H1 (cell line): ENCODE results near the gene PIGS. TPM values are rescaled to one million over a fixed set of nuclear protein-coding genes. Genes with fewer than 3 reads are reported as not detected.

ENCODE experiments used
- CTCF ChIA-PET: fragments of 300-600 bp; sonication (Branson Sonifier 250); formaldehyde crosslinking; loops from one replicate; lab custom pipeline; 2021; ENCODE audit not compliant: partially characterized antibody; lab: Charles Lee
- POLR2A ChIA-PET: fragments of 300-600 bp; sonication (Branson Sonifier 250); formaldehyde crosslinking; loops from one replicate; lab custom pipeline; 2021; ENCODE audit warnings: inconsistent platforms; ENCODE audit not compliant: partially characterized antibody; lab: Charles Lee
- DNase-seq, 2 experiments: peaks; one replicate each; pipeline versions ENCODE4 v3.0.0 to v3.0.0-alpha.2; 2010 to 2022; ENCODE audit warnings: low spot score in 2 of 2, low read depth in 1 of 2, mixed read lengths in 1 of 2
- FAIRE-seq: peaks from 2 replicates; lab custom pipeline; 2011; peaks lifted over from hg19 to GRCh38; lab: Jason Lieb, UNC
- H2AFZ ChIP-seq: 2 replicates; pipeline ENCODE4 v1.8.1; 2012; ENCODE audit warnings: low read length, inconsistent platforms
- H2AK5ac ChIP-seq: 2 replicates; pipeline ENCODE4 v1.6.1; 2013; ENCODE audit warnings: low read depth, low read length
- H2BK120ac ChIP-seq: replicated peaks from 2 replicates; pipeline ENCODE3; 2013; ENCODE audit warnings: low read depth, low read length, inconsistent platforms
- H2BK12ac ChIP-seq: 2 replicates; pipeline ENCODE4 v1.6.1; 2013; ENCODE audit warnings: low read depth, low read length
- H2BK15ac ChIP-seq: 2 replicates; pipeline ENCODE4 v1.6.1; 2013; ENCODE audit warnings: low read length
- H2BK20ac ChIP-seq: 2 replicates; pipeline ENCODE4 v1.6.1; 2013; ENCODE audit warnings: low read length
- H2BK5ac ChIP-seq: 2 replicates; pipeline ENCODE4 v1.6.1; 2013; ENCODE audit warnings: low read depth, low read length
- H3K14ac ChIP-seq: 2 replicates; pipeline ENCODE4 v1.6.1; 2013; ENCODE audit warnings: inconsistent platforms; ENCODE audit not compliant: insufficient read length
- H3K18ac ChIP-seq: 2 replicates; pipeline ENCODE4 v1.6.1; 2013; ENCODE audit warnings: low read length; ENCODE audit errors: extremely low read depth
- H3K23ac ChIP-seq: 2 replicates; pipeline ENCODE4 v1.6.1; 2013; ENCODE audit warnings: inconsistent platforms; ENCODE audit not compliant: insufficient read length
- H3K23me2 ChIP-seq: 2 replicates; pipeline ENCODE4 v1.6.1; 2013; ENCODE audit warnings: low read depth, low read length
- H3K27ac ChIP-seq: 2 replicates; pipeline ENCODE4 v1.6.1; 2011; ENCODE audit warnings: low read depth, low read length, inconsistent platforms
- H3K27me3 ChIP-seq, 4 experiments: replicated peaks in 1 of 4; 1 replicate in 1 of 4; 2 replicates in 3 of 4; pipeline versions ENCODE4 v1.6.1 to v1.8.1; 2011 to 2013; ENCODE audit warnings: low read length in 3 of 4, mild to moderate bottlenecking in 3 of 4, inconsistent platforms in 2 of 4, mixed read lengths in 2 of 4, moderate library complexity in 1 of 4; ENCODE audit not compliant: control insufficient read depth in 3 of 4, insufficient read depth in 3 of 4; ENCODE audit errors: extremely low read depth in 1 of 4
- H3K36me3 ChIP-seq, 4 experiments: 2 replicates each; pipeline versions ENCODE4 v1.6.1 to v1.8.1; 2011 to 2013; ENCODE audit warnings: mild to moderate bottlenecking in 4 of 4, low read length in 3 of 4, moderate library complexity in 2 of 4, control low read depth in 1 of 4, inconsistent platforms in 1 of 4; ENCODE audit not compliant: insufficient read depth in 4 of 4, control insufficient read depth in 2 of 4
- H3K4ac ChIP-seq: replicated peaks from 2 replicates; pipeline ENCODE3; 2013; ENCODE audit warnings: low read length, low read depth, mixed read lengths, inconsistent platforms; ENCODE audit not compliant: insufficient read length
- H3K4me1 ChIP-seq, 4 experiments: replicated peaks in 1 of 4; 1 replicate in 1 of 4; 2 replicates in 3 of 4; pipeline versions ENCODE4 v1.6.1 to v1.8.1; 2011 to 2013; ENCODE audit warnings: low read length in 3 of 4, inconsistent platforms in 2 of 4, mixed read lengths in 1 of 4; ENCODE audit not compliant: insufficient read depth in 4 of 4, control insufficient read depth in 3 of 4
- H3K4me2 ChIP-seq, 2 experiments: 2 replicates each; pipeline versions ENCODE4 v1.6.1 to v1.8.1; 2011 to 2013; ENCODE audit warnings: low read depth in 2 of 2, low read length in 2 of 2, control low read depth in 1 of 2, inconsistent platforms in 1 of 2, mild to moderate bottlenecking in 1 of 2; ENCODE audit not compliant: insufficient read depth in 1 of 2
- H3K4me3 ChIP-seq, 4 experiments: fragments of 200-600, 300-600 bp in 1 of 4; sonication (generic), shearing (Covaris generic), sonication (Bioruptor Twin) in 1 of 4; 2 replicates each; pipeline versions ENCODE4 v1.5.1 to v1.8.1; 2011 to 2016; ENCODE audit warnings: low read length in 4 of 4, low read depth in 3 of 4, control low read depth in 2 of 4, inconsistent platforms in 2 of 4, mild to moderate bottlenecking in 2 of 4, mixed read lengths in 1 of 4, moderate library complexity in 1 of 4; ENCODE audit not compliant: insufficient read depth in 2 of 4; ENCODE audit errors: extremely low read depth in 1 of 4
- H3K56ac ChIP-seq: replicated peaks from 2 replicates; pipeline ENCODE3; 2013; ENCODE audit warnings: low read depth, mild to moderate bottlenecking, mixed read lengths, low read length, inconsistent platforms; ENCODE audit not compliant: insufficient read length
- H3K79me1 ChIP-seq: 2 replicates; pipeline ENCODE4 v1.6.1; 2013; ENCODE audit warnings: low read depth, low read length, control low read depth
- H3K79me2 ChIP-seq, 2 experiments: 2 replicates each; pipeline versions ENCODE4 v1.6.1 to v1.8.1; 2012 to 2013; ENCODE audit warnings: low read length in 2 of 2, mild to moderate bottlenecking in 2 of 2, inconsistent platforms in 1 of 2; ENCODE audit not compliant: insufficient read depth in 2 of 2, control insufficient read depth in 1 of 2
- H3K9ac ChIP-seq, 4 experiments: replicated peaks in 1 of 4; 1 replicate in 1 of 4; 2 replicates in 3 of 4; pipeline versions ENCODE4 v1.6.1 to v1.8.1; 2011 to 2013; ENCODE audit warnings: low read depth in 3 of 4, low read length in 3 of 4, control low read depth in 2 of 4, mild to moderate bottlenecking in 2 of 4, moderate library complexity in 2 of 4, inconsistent platforms in 1 of 4; ENCODE audit errors: extremely low read depth in 1 of 4
- H3K9me3 ChIP-seq, 2 experiments: 2 replicates each; pipeline versions ENCODE4 v1.6.1 to v1.8.1; 2012 to 2013; ENCODE audit warnings: mild to moderate bottlenecking in 2 of 2, moderate library complexity in 2 of 2, control low read depth in 1 of 2, inconsistent platforms in 1 of 2, low read depth in 1 of 2, low read length in 1 of 2, mixed read lengths in 1 of 2; ENCODE audit not compliant: insufficient read depth in 2 of 2
- H4K20me1 ChIP-seq, 2 experiments: replicated peaks in 1 of 2; 2 replicates each; pipeline versions ENCODE3 to v1.8.1; 2011 to 2013; ENCODE audit warnings: inconsistent platforms in 2 of 2, low read length in 2 of 2, mild to moderate bottlenecking in 1 of 2; ENCODE audit not compliant: insufficient read depth in 2 of 2, control insufficient read depth in 1 of 2
- H4K5ac ChIP-seq: 2 replicates; pipeline ENCODE4 v1.6.1; 2013; ENCODE audit warnings: low read length, low read depth, mixed read lengths, inconsistent platforms; ENCODE audit not compliant: insufficient read length
- H4K8ac ChIP-seq: 2 replicates; pipeline ENCODE4 v1.8.0; 2013; ENCODE audit warnings: mild to moderate bottlenecking, moderate library complexity, low read length, inconsistent platforms; ENCODE audit not compliant: insufficient read depth; ENCODE audit errors: extremely low read depth
- H4K91ac ChIP-seq: replicated peaks from 2 replicates; pipeline ENCODE3; 2013; ENCODE audit warnings: low read length, mixed read lengths, inconsistent platforms; ENCODE audit not compliant: insufficient read length
- CBX8 ChIP-seq: fragments of 300-800, 300-1000 bp; sonication (generic); IDR thresholded peaks from 2 replicates; pipeline ENCODE4 v1.7.1; 2016; ENCODE audit warnings: low read depth, low read length, borderline replicate concordance
- CEBPB ChIP-seq: IDR thresholded peaks from 2 replicates; pipeline ENCODE4 v1.6.1; 2012; ENCODE audit warnings: low read depth, low read length
- CREB1 ChIP-seq: IDR thresholded peaks from 2 replicates; pipeline ENCODE4 v1.6.1; 2012; ENCODE audit warnings: inconsistent platforms
- CTCF ChIP-seq, 3 experiments: IDR thresholded peaks; 1 replicate in 2 of 3; 2 replicates in 1 of 3; pipeline versions ENCODE4 v1.5.1 to v1.6.1; 2011; ENCODE audit warnings: low read length in 3 of 3, mild to moderate bottlenecking in 3 of 3, inconsistent platforms in 2 of 3, low read depth in 1 of 3, moderate library complexity in 1 of 3; ENCODE audit not compliant: insufficient read depth in 1 of 3; ENCODE audit errors: control extremely low read depth in 1 of 3
- E2F6 ChIP-seq: IDR thresholded peaks from 2 replicates; pipeline ENCODE4 v1.6.1; 2012; ENCODE audit warnings: inconsistent platforms
- EP300 ChIP-seq, 2 experiments: IDR thresholded peaks; 1 replicate in 1 of 2; 2 replicates in 1 of 2; pipeline ENCODE4 v1.6.1; 2011 to 2012; ENCODE audit warnings: low read depth in 2 of 2, low read length in 2 of 2, mild to moderate bottlenecking in 2 of 2, borderline replicate concordance in 1 of 2, inconsistent platforms in 1 of 2, moderate library complexity in 1 of 2
- KDM4A ChIP-seq: IDR thresholded peaks from one replicate; pipeline ENCODE4 v1.7.1; 2012; ENCODE audit warnings: low read depth, mild to moderate bottlenecking, moderate library complexity, low read length, inconsistent platforms; ENCODE audit not compliant: severe bottlenecking
- TBP ChIP-seq: IDR thresholded peaks from 2 replicates; pipeline ENCODE4 v1.6.1; 2011; ENCODE audit warnings: low read depth, low read length, improper control_type of control experiment
- TEAD4 ChIP-seq: IDR thresholded peaks from 2 replicates; pipeline ENCODE4 v1.6.1; 2012; ENCODE audit warnings: low read depth, low read length, inconsistent platforms, mixed read lengths
- WGBS, 2 experiments: shearing (Covaris generic) in 1 of 2; methylation state at CpG; one replicate each; pipeline versions ENCODE4 v1.1.6 to v1.1.7; 2013 to 2015; ENCODE audit warnings: low lambda C conversion rate in 2 of 2, mixed read lengths in 2 of 2, inconsistent platforms in 1 of 2, low coverage in 1 of 2, missing lambda C conversion rate in 1 of 2; ENCODE audit not compliant: insufficient replicate concordance in 2 of 2, insufficient coverage in 1 of 2, insufficient read length in 1 of 2; ENCODE audit errors: extremely low coverage in 1 of 2, missing lambda C conversion rate in 1 of 2; 5-methylcytosine and 5-hydroxymethylcytosine counted together
- polyA plus RNA-seq, 7 experiments: library from polyadenylated mRNA; depleted of rRNA in 3 of 7; stranded (reverse) in 5 of 7; unstranded in 2 of 7; fragments of >200 nt in 5 of 7; fragments of 200-250 nt in 2 of 7; gene quantifications; 1 replicate in 5 of 7; 2 replicates in 1 of 7; 4 replicates in 1 of 7; pipeline versions ENCODE4 v1.2.1 to v1.2.3, GENCODE V29; 2011 to 2013; ENCODE audit warnings: missing spikeins in 2 of 7, mixed read lengths in 2 of 7
- total RNA-seq: library from RNA; stranded (reverse); fragmentation: NEBNext Ultra II Directional; extraction: Animal tissue kit (Norgen Biotek cat#: 25700); gene quantifications from 2 replicates; pipeline ENCODE4 v1.2.1, GENCODE V29; 2021

Gene PIGS
- total and polyA plus RNA-seq, 2 of the 8 experiments (the other 6 are each of a cell fraction or from before 2014, with no cell fraction given): 44.3 to 50.6 TPM

- Histone ChIP-seq H2BK15ac (no peak overlapping the region), H2AK5ac (no peak overlapping the region), H3K23ac (no peak overlapping the region), H3K4me1 (no peaks in the 10 kb centered on the region), H3K27me3 (no peaks in the 10 kb centered on the region), H2BK120ac (no peak overlapping the region), H3K23me2 (no peaks in the 10 kb centered on the region), H3K4me2 (no peak overlapping the region), H4K91ac (no peak overlapping the region), H3K9me3 (no peaks in the 10 kb centered on the region), H2AFZ (no peak overlapping the region), H3K4me3 (no peak overlapping the region), H3K14ac (no peak overlapping the region), H3K56ac (no peak overlapping the region), H2BK5ac (no peak overlapping the region), H3K79me1 (no peaks in the 10 kb centered on the region), H4K5ac (no peak overlapping the region), H3K9ac (no peak overlapping the region; a peak in 1 of 7 replicates), H3K79me2 (peaks cover 0 to 4% of the 10 kb centered on the region in 2 experiments; a peak in 1 of 4 replicates), H4K8ac (no peak overlapping the region), H3K27ac (no peak overlapping the region), H4K20me1 (peaks cover 0 to 2% of the 10 kb centered on the region in 2 experiments), H2BK12ac (no peak overlapping the region), H3K36me3 (peaks cover 0 to 21% (median 15%) of the 10 kb centered on the region in 4 experiments; a peak in 7 of 8 replicates), H3K4ac (no peak overlapping the region), H2BK20ac (no peak overlapping the region), H3K18ac (no peak overlapping the region)
- 84% methylated on average over 3 of the region's 3 CpGs; no CpG with 5 or more reads in 1 of the 2 experiments for WGBS, 2 experiments
- FAIRE-seq (no peak), DNase-seq (no peak)
- POLR2A ChIA-PET: interaction anchor here (1.4 kb wide), 1 partner anchor 11 kb away, joined by 6 read pairs; the partner anchor contains the start of gene UNC119
- CTCF ChIA-PET: interaction anchor here (0.6 to 1.1 kb wide), 2 partner anchors 15 to 51 kb away, joined by 3 to 4 read pairs; partner anchors contain the start of gene RSKR
- TF ChIP-seq TBP (no peak), TEAD4 (no peak), CBX8 (no peak), KDM4A (no peak), CREB1 (no peak), CEBPB (no peak), E2F6 (no peak), CTCF (IDR thresholded peaks at IDR 0.05; ENCODE audit: control extremely low read depth in 1 of 3, insufficient read depth in 1 of 3, low read depth in 1 of 3, low read length in 3 of 3) (no peak), EP300 (IDR thresholded peaks at IDR 0.05; ENCODE audit: borderline replicate concordance in 1 of 2, low read depth in 2 of 2, low read length in 2 of 2) (no peak)
These were observed 7.8 kb downstream of the PIGS start for GRCh38 chr17:28563475-28563874.
